ENCODE data around the gene ADARB2.

Gene ADARB2

DNA sequence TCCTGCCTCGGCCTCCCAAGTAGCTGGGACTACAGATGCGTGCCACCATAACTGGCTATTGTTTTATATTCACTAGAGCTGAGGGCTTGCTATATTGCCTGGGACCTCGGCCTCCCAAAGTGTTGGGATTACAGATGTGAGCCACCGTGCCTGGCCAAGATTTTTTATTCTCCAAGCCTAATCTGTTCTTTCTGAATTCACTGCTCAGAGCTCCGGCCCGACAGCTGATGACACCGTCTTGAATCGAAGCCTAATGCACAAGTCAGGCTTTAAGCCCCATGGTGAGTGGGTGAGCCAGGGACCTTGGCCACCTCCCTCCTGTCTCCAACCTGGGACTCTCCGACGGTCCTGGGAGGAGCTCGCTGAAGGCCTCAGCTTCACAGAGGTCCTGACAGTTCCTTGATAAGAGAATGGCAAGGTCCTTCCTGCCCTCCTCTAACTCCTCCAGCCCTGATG lies 342.3 kb downstream of the ADARB2 start:
- Histone ChIP-seq H3K27ac (replicated peaks) (no peak overlapping the region), H3K27me3 (ENCODE audit: insufficient read depth, poor library complexity, severe bottlenecking) (no peaks in the 10 kb centered on the region), H3K4me3 (replicated peaks; ENCODE audit: insufficient read depth, low read length) (no peak overlapping the region)
- DNase-seq (ENCODE audit: low read depth in 1 of 2, low spot score in 1 of 2) = no peak
- TF ChIP-seq, protein P1, sequence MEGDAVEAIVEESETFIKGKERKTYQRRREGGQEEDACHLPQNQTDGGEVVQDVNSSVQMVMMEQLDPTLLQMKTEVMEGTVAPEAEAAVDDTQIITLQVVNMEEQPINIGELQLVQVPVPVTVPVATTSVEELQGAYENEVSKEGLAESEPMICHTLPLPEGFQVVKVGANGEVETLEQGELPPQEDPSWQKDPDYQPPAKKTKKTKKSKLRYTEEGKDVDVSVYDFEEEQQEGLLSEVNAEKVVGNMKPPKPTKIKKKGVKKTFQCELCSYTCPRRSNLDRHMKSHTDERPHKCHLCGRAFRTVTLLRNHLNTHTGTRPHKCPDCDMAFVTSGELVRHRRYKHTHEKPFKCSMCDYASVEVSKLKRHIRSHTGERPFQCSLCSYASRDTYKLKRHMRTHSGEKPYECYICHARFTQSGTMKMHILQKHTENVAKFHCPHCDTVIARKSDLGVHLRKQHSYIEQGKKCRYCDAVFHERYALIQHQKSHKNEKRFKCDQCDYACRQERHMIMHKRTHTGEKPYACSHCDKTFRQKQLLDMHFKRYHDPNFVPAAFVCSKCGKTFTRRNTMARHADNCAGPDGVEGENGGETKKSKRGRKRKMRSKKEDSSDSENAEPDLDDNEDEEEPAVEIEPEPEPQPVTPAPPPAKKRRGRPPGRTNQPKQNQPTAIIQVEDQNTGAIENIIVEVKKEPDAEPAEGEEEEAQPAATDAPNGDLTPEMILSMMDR (IDR thresholded peaks at IDR 0.05; ENCODE audit: insufficient read depth, low read length) = no peak
- TF ChIP-seq GABPA (IDR thresholded peaks at IDR 0.05; ENCODE audit: low read depth) (no peak), SPI1 (IDR thresholded peaks at IDR 0.05; ENCODE audit: borderline replicate concordance, low read depth) (no peak), POLR2AphosphoS5 (IDR thresholded peaks at IDR 0.05; ENCODE audit: low read depth) (no peak)
- TF ChIP-seq, protein P2, sequence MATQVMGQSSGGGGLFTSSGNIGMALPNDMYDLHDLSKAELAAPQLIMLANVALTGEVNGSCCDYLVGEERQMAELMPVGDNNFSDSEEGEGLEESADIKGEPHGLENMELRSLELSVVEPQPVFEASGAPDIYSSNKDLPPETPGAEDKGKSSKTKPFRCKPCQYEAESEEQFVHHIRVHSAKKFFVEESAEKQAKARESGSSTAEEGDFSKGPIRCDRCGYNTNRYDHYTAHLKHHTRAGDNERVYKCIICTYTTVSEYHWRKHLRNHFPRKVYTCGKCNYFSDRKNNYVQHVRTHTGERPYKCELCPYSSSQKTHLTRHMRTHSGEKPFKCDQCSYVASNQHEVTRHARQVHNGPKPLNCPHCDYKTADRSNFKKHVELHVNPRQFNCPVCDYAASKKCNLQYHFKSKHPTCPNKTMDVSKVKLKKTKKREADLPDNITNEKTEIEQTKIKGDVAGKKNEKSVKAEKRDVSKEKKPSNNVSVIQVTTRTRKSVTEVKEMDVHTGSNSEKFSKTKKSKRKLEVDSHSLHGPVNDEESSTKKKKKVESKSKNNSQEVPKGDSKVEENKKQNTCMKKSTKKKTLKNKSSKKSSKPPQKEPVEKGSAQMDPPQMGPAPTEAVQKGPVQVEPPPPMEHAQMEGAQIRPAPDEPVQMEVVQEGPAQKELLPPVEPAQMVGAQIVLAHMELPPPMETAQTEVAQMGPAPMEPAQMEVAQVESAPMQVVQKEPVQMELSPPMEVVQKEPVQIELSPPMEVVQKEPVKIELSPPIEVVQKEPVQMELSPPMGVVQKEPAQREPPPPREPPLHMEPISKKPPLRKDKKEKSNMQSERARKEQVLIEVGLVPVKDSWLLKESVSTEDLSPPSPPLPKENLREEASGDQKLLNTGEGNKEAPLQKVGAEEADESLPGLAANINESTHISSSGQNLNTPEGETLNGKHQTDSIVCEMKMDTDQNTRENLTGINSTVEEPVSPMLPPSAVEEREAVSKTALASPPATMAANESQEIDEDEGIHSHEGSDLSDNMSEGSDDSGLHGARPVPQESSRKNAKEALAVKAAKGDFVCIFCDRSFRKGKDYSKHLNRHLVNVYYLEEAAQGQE (IDR thresholded peaks at IDR 0.05; ENCODE audit: insufficient replicate concordance, low read depth) = no peak

DNA sequence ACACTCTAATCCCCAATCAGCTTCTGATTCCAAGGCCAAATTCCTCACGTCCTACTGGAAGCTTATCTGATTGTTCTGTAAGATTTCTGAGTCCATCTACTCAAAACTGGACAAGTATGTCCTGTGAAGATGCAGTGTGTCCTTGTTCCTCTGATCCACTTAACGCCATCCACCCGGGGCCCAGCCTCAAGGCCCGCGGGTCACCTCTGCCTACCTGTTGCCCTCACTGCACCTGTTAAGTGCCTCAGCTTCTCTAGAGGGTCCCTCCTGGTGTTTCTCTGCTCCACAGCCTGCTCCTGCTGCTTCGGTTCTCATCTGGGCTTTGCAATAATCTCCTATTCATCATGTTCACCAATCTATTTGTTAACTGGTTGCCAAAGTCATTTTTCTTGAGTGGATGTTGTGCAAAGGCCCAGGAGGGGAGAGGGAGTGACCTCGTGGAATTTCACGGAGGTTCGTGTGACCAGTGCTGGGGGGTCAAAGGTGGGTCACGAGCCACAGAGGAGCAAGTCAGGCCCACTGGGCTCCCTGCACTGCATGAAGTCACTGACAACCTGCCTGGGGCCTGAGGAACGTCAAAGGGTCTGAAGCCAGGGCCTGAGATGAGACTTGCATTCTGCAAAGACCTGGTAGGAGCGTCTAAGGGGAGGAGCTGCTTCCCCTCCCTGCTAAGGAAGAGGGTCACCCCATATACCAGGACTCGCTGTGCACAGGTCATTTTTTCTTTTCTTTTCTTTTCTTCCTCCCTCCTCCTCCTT lies 343.0 kb downstream of the ADARB2 start:
- TF ChIP-seq, protein P1 (IDR thresholded peaks at IDR 0.05; ENCODE audit: insufficient read depth, low read length) = no peak
- TF ChIP-seq POLR2AphosphoS5 (IDR thresholded peaks at IDR 0.05; ENCODE audit: low read depth) (no peak), GABPA (IDR thresholded peaks at IDR 0.05; ENCODE audit: low read depth) (no peak), SPI1 (IDR thresholded peaks at IDR 0.05; ENCODE audit: borderline replicate concordance, low read depth) (no peak)
- TF ChIP-seq, protein P2 (IDR thresholded peaks at IDR 0.05; ENCODE audit: insufficient replicate concordance, low read depth) = no peak
- Histone ChIP-seq H3K4me3 (replicated peaks; ENCODE audit: insufficient read depth, low read length) (no peak overlapping the region), H3K27me3 (ENCODE audit: insufficient read depth, poor library complexity, severe bottlenecking) (no peaks in the 10 kb centered on the region), H3K27ac (replicated peaks) (no peak overlapping the region)
- no peak for DNase-seq (ENCODE audit: low read depth in 1 of 2, low spot score in 1 of 2)

DNA sequence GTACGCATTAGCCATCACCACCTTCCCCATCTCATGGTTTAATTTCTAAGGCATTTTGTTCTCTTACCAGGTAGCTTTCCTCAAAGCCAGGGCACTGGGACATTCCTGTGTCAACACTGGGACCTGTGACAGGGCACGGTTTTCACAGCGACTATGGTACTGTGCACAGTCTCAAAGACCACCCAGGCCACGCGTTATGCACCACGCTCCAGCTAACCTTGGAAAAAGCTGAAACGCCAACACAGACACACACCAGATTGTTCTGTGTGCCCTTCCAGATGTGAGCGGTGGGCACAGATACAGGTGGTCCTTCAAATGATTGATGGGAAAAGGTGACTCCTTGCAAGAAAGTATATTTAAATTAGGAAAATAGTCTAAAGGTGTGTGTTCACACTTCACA lies 343.8 kb downstream of the ADARB2 start:
- H3K4me3 ChIP-seq (replicated peaks; ENCODE audit: insufficient read depth, low read length) = no peak overlapping the region
- TF ChIP-seq SPI1 (IDR thresholded peaks at IDR 0.05; ENCODE audit: borderline replicate concordance, low read depth) (no peak), POLR2AphosphoS5 (IDR thresholded peaks at IDR 0.05; ENCODE audit: low read depth) (no peak), GABPA (IDR thresholded peaks at IDR 0.05; ENCODE audit: low read depth) (no peak)
- TF ChIP-seq, protein P2 (IDR thresholded peaks at IDR 0.05; ENCODE audit: insufficient replicate concordance, low read depth) = no peak
- TF ChIP-seq, protein P1 (IDR thresholded peaks at IDR 0.05; ENCODE audit: insufficient read depth, low read length) = no peak
- no peaks in the 10 kb centered on the region for H3K27me3 ChIP-seq (ENCODE audit: insufficient read depth, poor library complexity, severe bottlenecking)
- H3K27ac ChIP-seq (replicated peaks) = no peak overlapping the region
- DNase-seq (ENCODE audit: low read depth in 1 of 2, low spot score in 1 of 2) = no peak

All from HL-60 (cell line).